ENCODE results near the gene RIIAD1.

DNA sequence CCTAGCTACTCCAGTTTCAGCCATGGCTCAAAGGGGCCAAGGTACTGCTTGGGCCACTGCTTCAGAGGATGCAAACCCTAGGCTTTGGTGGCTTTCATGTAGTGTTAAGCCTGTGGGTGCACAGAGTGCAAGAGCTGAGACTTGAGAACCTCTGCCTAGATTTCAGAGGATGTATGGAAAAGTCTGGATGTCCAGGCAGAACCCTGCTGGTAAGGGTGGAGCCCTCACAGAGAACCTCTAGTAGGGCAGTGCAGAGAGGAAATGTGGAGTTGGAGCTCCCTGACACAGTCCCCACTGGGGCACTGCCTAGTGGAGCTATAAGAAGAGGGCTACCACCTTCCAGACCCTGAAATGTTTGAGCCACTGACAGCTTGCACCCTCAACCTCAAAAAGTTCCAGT lies 16.2 kb downstream of the RIIAD1 start:
- TF ChIP-seq, protein P1, sequence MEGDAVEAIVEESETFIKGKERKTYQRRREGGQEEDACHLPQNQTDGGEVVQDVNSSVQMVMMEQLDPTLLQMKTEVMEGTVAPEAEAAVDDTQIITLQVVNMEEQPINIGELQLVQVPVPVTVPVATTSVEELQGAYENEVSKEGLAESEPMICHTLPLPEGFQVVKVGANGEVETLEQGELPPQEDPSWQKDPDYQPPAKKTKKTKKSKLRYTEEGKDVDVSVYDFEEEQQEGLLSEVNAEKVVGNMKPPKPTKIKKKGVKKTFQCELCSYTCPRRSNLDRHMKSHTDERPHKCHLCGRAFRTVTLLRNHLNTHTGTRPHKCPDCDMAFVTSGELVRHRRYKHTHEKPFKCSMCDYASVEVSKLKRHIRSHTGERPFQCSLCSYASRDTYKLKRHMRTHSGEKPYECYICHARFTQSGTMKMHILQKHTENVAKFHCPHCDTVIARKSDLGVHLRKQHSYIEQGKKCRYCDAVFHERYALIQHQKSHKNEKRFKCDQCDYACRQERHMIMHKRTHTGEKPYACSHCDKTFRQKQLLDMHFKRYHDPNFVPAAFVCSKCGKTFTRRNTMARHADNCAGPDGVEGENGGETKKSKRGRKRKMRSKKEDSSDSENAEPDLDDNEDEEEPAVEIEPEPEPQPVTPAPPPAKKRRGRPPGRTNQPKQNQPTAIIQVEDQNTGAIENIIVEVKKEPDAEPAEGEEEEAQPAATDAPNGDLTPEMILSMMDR (IDR thresholded peaks at IDR 0.05) = no peak
- TF ChIP-seq POLR2A (IDR thresholded peaks at IDR 0.05) (no peak), POLR2AphosphoS5 (IDR thresholded peaks at IDR 0.05) (no peak)
